HG02571 (cell line): ENCODE measurements around the gene UQCC5.

ENCODE experiments used
- ATAC-seq: cut with Tn5 transposase; IDR thresholded peaks from one replicate; pipeline ENCODE4 v1.9.1; 2021; ENCODE audit warnings: mild to moderate bottlenecking, moderate library complexity; ENCODE audit not compliant: unreplicated experiment

Gene UQCC5

GRCh38 chr3:52503788-52504424, 32.5 kb upstream of the UQCC5 start:
- no peak for ATAC-seq

GRCh38 chr3:52504977-52505376, 31.4 kb upstream of the UQCC5 start:
- no peak for ATAC-seq

- no peak for ATAC-seq
Measured at GRCh38 chr3:52506266-52506966, 30.0 kb upstream of the UQCC5 start.

- no peak for ATAC-seq
Measured at GRCh38 chr3:52507359-52507758, 29.0 kb upstream of the UQCC5 start.

GRCh38 chr3:52509753-52510328, 26.6 kb upstream of the UQCC5 start:
- no peak for ATAC-seq

GRCh38 chr3:52511509-52511908, 24.9 kb upstream of the UQCC5 start:
- no peak for ATAC-seq

GRCh38 chr3:52512105-52512504, 24.3 kb upstream of the UQCC5 start:
- ATAC-seq = no peak

GRCh38 chr3:52512727-52513126, 23.7 kb upstream of the UQCC5 start:
- no peak for ATAC-seq

- no peak for ATAC-seq
Measured at GRCh38 chr3:52513281-52513680, 23.1 kb upstream of the UQCC5 start.

- no peak for ATAC-seq
Measured at GRCh38 chr3:52514576-52514975, 21.8 kb upstream of the UQCC5 start.

GRCh38 chr3:52515192-52515591, 21.2 kb upstream of the UQCC5 start:
- no peak for ATAC-seq

- no peak for ATAC-seq
Measured at GRCh38 chr3:52516509-52517195, 19.8 kb upstream of the UQCC5 start.

GRCh38 chr3:52517796-52518722, 18.3 kb upstream of the UQCC5 start:
- no peak for ATAC-seq

GRCh38 chr3:52518723-52519444, 17.5 kb upstream of the UQCC5 start:
- ATAC-seq = no peak

GRCh38 chr3:52519445-52520140, 16.8 kb upstream of the UQCC5 start:
- no peak for ATAC-seq

GRCh38 chr3:52520141-52520667, 16.2 kb upstream of the UQCC5 start:
- ATAC-seq = no peak

GRCh38 chr3:52520716-52521487, 15.5 kb upstream of the UQCC5 start:
- ATAC-seq = no peak

GRCh38 chr3:52521488-52521824, 14.9 kb upstream of the UQCC5 start:
- ATAC-seq = no peak
